Right lobe of liver (tissue), 4 donors: ENCODE data around the gene C20orf173.

ENCODE experiments used
- POLR2A ChIP-seq: fragments of 450-650 bp; IDR thresholded peaks from one replicate; pipeline ENCODE4 v1.6.1; 2017; ENCODE audit warnings: antibody characterized with exemption, mild to moderate bottlenecking
- TF ChIP-seq, protein P1 (sequence below), 4 donors: fragments of 200-600 bp in 3 of 4; fragments of 450-650 bp in 1 of 4; IDR thresholded peaks; one replicate each; pipeline versions ENCODE4 v1.5.1 to v1.8.0; 2016 to 2022; ENCODE audit warnings: antibody characterized with exemption in 4 of 4, mild to moderate bottlenecking in 2 of 4
- donor health status: DM: no; HTN: no; CAD: no.
- donor health status: DM: no; HTN: no; CAD: no.
- donor health status: DM: no; HTN: yes; CAD: no.

GRCh38 chr20:35506179-35506578 lies 23.3 kb downstream of the C20orf173 start:
- no peak for TF ChIP-seq POLR2A
- TF ChIP-seq, protein P1, sequence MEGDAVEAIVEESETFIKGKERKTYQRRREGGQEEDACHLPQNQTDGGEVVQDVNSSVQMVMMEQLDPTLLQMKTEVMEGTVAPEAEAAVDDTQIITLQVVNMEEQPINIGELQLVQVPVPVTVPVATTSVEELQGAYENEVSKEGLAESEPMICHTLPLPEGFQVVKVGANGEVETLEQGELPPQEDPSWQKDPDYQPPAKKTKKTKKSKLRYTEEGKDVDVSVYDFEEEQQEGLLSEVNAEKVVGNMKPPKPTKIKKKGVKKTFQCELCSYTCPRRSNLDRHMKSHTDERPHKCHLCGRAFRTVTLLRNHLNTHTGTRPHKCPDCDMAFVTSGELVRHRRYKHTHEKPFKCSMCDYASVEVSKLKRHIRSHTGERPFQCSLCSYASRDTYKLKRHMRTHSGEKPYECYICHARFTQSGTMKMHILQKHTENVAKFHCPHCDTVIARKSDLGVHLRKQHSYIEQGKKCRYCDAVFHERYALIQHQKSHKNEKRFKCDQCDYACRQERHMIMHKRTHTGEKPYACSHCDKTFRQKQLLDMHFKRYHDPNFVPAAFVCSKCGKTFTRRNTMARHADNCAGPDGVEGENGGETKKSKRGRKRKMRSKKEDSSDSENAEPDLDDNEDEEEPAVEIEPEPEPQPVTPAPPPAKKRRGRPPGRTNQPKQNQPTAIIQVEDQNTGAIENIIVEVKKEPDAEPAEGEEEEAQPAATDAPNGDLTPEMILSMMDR (IDR thresholded peaks at IDR 0.05), result no peak
